Islet of Langerhans (tissue), 1 donor: ENCODE measurements around the gene IL15RA.

Experiments
- FAIRE-seq: peaks from one replicate; lab custom pipeline; 2011; peaks lifted over from hg19 to GRCh38; lab: Jason Lieb, UNC

The IL15RA gene

GRCh38 chr10:5977471-5978229, at the start of gene IL15RA:
Gene IL15RA, minus strand, starts transcription at chr10:5977543. Its CDS starts 51 bp downstream, at chr10:5977492.
- FAIRE-seq = no peak

GRCh38 chr10:6025683-6026255, 48.4 kb upstream of the IL15RA start:
- no peak for FAIRE-seq

GRCh38 chr10:6024334-6024682, 47.0 kb upstream of the IL15RA start:
- FAIRE-seq = no peak

- no peak for FAIRE-seq
Observed at GRCh38 chr10:6023661-6024333, 46.5 kb upstream of the IL15RA start.

GRCh38 chr10:6022660-6023059, 45.3 kb upstream of the IL15RA start:
- no peak for FAIRE-seq

- no peak for FAIRE-seq
Observed at GRCh38 chr10:6020826-6021225, 43.5 kb upstream of the IL15RA start.

- no peak for FAIRE-seq
Observed at GRCh38 chr10:6019796-6020195, 42.5 kb upstream of the IL15RA start.

GRCh38 chr10:6019010-6019782, 41.9 kb upstream of the IL15RA start:
- FAIRE-seq = no peak

- FAIRE-seq = no peak
Observed at GRCh38 chr10:6018422-6018821, 41.1 kb upstream of the IL15RA start.

- no peak for FAIRE-seq
Observed at GRCh38 chr10:6017781-6018354, 40.5 kb upstream of the IL15RA start.

- peak; percentile 66 for FAIRE-seq
Observed at GRCh38 chr10:6014241-6014761, 37.0 kb upstream of the IL15RA start.

- FAIRE-seq = no peak
Observed at GRCh38 chr10:6013413-6014192, 36.3 kb upstream of the IL15RA start.

- FAIRE-seq = no peak
Observed at GRCh38 chr10:6012121-6012905, 35.0 kb upstream of the IL15RA start.

- FAIRE-seq = no peak
Observed at GRCh38 chr10:6011558-6011957, 34.2 kb upstream of the IL15RA start.

- FAIRE-seq = no peak
Observed at GRCh38 chr10:6010569-6010968, 33.2 kb upstream of the IL15RA start.

GRCh38 chr10:6009961-6010360, 32.6 kb upstream of the IL15RA start:
- FAIRE-seq = no peak

GRCh38 chr10:6009150-6009549, 31.8 kb upstream of the IL15RA start:
- FAIRE-seq = no peak

GRCh38 chr10:6008497-6009142, 31.3 kb upstream of the IL15RA start:
- FAIRE-seq = no peak

- FAIRE-seq = no peak
Observed at GRCh38 chr10:6006991-6007390, 29.6 kb upstream of the IL15RA start.

- no peak for FAIRE-seq
Observed at GRCh38 chr10:6006546-6006945, 29.2 kb upstream of the IL15RA start.
